ENCODE results near the gene PIP5K1B.

DNA sequence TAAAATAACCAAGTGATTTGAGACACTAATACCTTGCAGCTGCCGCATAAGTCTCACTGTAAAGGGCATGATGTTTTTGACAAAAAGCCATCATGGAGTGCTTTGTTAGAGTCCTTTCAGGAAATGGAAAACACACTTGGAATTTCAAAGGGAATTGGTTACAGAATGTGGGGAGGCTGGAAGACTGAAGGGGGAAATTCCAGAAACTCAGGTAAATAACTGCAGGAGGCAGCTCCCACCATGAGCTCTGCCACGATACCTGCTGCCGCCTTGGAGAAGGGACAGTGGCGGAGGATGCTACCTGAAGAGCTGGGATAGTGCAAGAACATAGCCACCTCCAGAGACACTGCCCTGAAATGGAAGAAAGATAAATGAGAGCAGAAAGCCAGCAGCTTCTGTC lies 242.0 kb downstream of the PIP5K1B start:
- TF ChIP-seq EZH2phosphoT487 (IDR thresholded peaks at IDR 0.05; ENCODE audit: borderline replicate concordance) = no peak
- TF ChIP-seq, protein P1, sequence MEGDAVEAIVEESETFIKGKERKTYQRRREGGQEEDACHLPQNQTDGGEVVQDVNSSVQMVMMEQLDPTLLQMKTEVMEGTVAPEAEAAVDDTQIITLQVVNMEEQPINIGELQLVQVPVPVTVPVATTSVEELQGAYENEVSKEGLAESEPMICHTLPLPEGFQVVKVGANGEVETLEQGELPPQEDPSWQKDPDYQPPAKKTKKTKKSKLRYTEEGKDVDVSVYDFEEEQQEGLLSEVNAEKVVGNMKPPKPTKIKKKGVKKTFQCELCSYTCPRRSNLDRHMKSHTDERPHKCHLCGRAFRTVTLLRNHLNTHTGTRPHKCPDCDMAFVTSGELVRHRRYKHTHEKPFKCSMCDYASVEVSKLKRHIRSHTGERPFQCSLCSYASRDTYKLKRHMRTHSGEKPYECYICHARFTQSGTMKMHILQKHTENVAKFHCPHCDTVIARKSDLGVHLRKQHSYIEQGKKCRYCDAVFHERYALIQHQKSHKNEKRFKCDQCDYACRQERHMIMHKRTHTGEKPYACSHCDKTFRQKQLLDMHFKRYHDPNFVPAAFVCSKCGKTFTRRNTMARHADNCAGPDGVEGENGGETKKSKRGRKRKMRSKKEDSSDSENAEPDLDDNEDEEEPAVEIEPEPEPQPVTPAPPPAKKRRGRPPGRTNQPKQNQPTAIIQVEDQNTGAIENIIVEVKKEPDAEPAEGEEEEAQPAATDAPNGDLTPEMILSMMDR (conservative IDR thresholded peaks at IDR 0.05; ENCODE audit: low read length) = no peak

Data from Loucy (cell line).